Measurements from ENCODE around the gene SPINK14. TPM values are rescaled to one million over a fixed set of nuclear protein-coding genes. Genes with fewer than 3 reads are reported as not detected.

SPINK14 gene
- total RNA-seq, 1 experiment from 2014 or later = not detected

DNA sequence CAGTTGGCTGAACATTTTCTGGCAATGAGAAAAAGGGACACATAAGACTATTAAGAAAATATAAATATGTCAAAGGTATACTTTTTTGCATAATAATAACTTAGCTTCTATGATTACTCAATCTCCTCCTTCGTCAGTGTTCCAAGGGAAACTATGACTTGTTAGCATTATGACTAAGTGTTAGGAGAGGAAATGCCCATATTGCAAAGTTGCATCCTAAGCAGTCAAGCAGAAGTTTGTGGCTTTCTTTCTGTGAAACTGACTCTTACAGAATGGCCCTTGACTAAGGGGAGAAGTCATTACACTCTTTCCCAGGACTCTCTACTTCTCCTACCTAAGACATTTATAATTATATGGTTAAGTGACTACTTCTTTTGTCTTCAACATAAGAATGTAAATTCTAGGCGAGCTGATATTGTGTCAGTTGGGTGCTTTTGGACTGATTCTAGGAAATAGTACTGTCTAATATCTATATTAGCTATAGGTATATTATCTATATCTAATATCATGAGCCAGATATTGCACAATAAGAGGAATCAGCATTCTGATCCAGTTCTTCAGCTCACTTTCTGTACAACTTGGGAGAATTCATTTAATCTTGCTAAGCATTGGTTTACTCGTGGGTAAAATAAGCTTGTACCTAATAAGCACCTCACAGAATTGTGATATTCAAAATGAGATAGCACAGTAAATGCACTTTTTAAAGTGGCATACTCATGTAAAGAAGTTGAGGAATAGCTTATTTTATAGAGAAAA is 18.1 kb downstream of the SPINK14 start:
- Histone ChIP-seq H3K4me1 (ENCODE audit: insufficient read depth, low read length) (peaks cover 12% of the 10 kb centered on the region), H3K9me3 (ENCODE audit: low read length) (no peaks in the 10 kb centered on the region), H3K36me3 (ENCODE audit: low read depth, low read length) (no peaks in the 10 kb centered on the region), H3K9ac (ENCODE audit: low read length) (0 out of 2 replicates have a peak overlapping the region, but pooled peaks have one; percentile 2), H3K4me3 (ENCODE audit: low read length) (no peak overlapping the region), H3K27me3 (ENCODE audit: low read length) (no peaks in the 10 kb centered on the region), H3K9me2 (replicated peaks; ENCODE audit: low read length) (no peaks in the 10 kb centered on the region), H3K79me2 (ENCODE audit: low read length) (no peaks in the 10 kb centered on the region), H4K20me1 (ENCODE audit: low read length) (no peaks in the 10 kb centered on the region), H3F3A (ENCODE audit: low read length, unreplicated experiment) (no peaks in the 10 kb centered on the region), H3K4me2 (ENCODE audit: low read length) (peak overlapping the region; percentile 7; the same call in 1 of the 2 replicates), H3K27ac (ENCODE audit: low read length) (peak overlapping the region; percentile 50), H2AFZ (ENCODE audit: low read length) (no peak overlapping the region)
- DNase-seq (peak; percentile 90), ATAC-seq (peak; percentile 100)
- BruUV-seq (replicated peaks) = TSS peak; percentile 67
- ChIA-PET POLR2A (ENCODE audit: unreplicated experiment) (no interaction called here), CTCF (interaction anchor here (1.1 kb wide), 1 partner anchor 128 kb away, joined by 3 read pairs; no protein-coding TSS in a partner anchor)
- TF ChIP-seq EZH2phosphoT487 (IDR thresholded peaks at IDR 0.05; ENCODE audit: borderline replicate concordance, low read length) (no peak), EZH2 (IDR thresholded peaks at IDR 0.05; ENCODE audit: low read length, unreplicated experiment) (no peak)
- TF ChIP-seq, protein P1, sequence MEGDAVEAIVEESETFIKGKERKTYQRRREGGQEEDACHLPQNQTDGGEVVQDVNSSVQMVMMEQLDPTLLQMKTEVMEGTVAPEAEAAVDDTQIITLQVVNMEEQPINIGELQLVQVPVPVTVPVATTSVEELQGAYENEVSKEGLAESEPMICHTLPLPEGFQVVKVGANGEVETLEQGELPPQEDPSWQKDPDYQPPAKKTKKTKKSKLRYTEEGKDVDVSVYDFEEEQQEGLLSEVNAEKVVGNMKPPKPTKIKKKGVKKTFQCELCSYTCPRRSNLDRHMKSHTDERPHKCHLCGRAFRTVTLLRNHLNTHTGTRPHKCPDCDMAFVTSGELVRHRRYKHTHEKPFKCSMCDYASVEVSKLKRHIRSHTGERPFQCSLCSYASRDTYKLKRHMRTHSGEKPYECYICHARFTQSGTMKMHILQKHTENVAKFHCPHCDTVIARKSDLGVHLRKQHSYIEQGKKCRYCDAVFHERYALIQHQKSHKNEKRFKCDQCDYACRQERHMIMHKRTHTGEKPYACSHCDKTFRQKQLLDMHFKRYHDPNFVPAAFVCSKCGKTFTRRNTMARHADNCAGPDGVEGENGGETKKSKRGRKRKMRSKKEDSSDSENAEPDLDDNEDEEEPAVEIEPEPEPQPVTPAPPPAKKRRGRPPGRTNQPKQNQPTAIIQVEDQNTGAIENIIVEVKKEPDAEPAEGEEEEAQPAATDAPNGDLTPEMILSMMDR (conservative IDR thresholded peaks at IDR 0.05; ENCODE audit: low read depth, low read length) = no peak
- intact Hi-C loops (cut with micrococcal nuclease) = loop anchor here (1.0 to 5.0 kb wide), 2 partner anchors 38 to 81 kb away; partner anchors contain the start of gene SPINK13

DNA sequence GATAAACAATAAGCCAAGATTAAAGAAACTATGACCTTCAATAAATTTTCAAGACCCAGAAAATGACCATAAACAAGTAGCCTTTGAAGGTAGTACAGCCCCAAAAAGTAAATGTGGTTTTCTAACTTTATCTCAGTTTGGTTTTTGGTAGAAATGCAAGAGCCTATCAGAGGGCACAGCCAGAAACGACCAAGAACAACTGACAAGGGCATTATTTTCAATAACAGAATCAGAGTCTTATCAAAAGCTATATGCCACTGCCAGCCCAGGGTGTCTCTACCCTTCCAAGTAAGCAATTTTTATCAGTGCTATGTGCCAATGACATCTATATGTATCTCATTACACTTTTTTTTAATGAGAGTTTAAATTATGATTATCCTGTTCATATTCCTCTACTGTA is 22.7 kb downstream of the SPINK14 start:
- Histone ChIP-seq H3F3A (ENCODE audit: low read length, unreplicated experiment) (no peaks in the 10 kb centered on the region), H3K36me3 (ENCODE audit: low read depth, low read length) (no peaks in the 10 kb centered on the region), H3K27me3 (ENCODE audit: low read length) (no peaks in the 10 kb centered on the region), H3K4me3 (ENCODE audit: low read length) (no peak overlapping the region), H2AFZ (ENCODE audit: low read length) (no peak overlapping the region), H3K9ac (ENCODE audit: low read length) (no peak overlapping the region), H3K4me1 (ENCODE audit: insufficient read depth, low read length) (peaks cover 16% of the 10 kb centered on the region), H3K4me2 (ENCODE audit: low read length) (no peak overlapping the region), H3K79me2 (ENCODE audit: low read length) (no peaks in the 10 kb centered on the region), H3K9me2 (replicated peaks; ENCODE audit: low read length) (no peaks in the 10 kb centered on the region), H4K20me1 (ENCODE audit: low read length) (no peaks in the 10 kb centered on the region), H3K9me3 (ENCODE audit: low read length) (no peaks in the 10 kb centered on the region), H3K27ac (ENCODE audit: low read length) (no peak overlapping the region)
- CTCF ChIA-PET = interaction anchor here (0.7 kb wide), 1 partner anchor 93 kb away, joined by 3 read pairs; no protein-coding TSS in a partner anchor
- DNase-seq (no peak), ATAC-seq (no peak)
- TF ChIP-seq EZH2phosphoT487 (IDR thresholded peaks at IDR 0.05; ENCODE audit: borderline replicate concordance, low read length) = no peak
- no peak for TF ChIP-seq EZH2 (IDR thresholded peaks at IDR 0.05; ENCODE audit: low read length, unreplicated experiment)
- TF ChIP-seq, protein P1 (conservative IDR thresholded peaks at IDR 0.05; ENCODE audit: low read depth, low read length) = no peak
- POLR2A ChIA-PET (ENCODE audit: unreplicated experiment) = interaction anchor here (0.7 kb wide), 1 partner anchor 17 kb away, joined by 5 read pairs; no protein-coding TSS in a partner anchor
- intact Hi-C loops (cut with micrococcal nuclease) = no loop called here
- BruUV-seq (replicated peaks) = no TSS peak

GRCh38 chr5:148193202-148193601 is 24.9 kb downstream of the SPINK14 start:
- H3K79me2 ChIP-seq (ENCODE audit: low read length) = no peaks in the 10 kb centered on the region
- ChIA-PET CTCF (interaction anchor here (0.7 kb wide), 1 partner anchor 65 kb away, joined by 5 read pairs; no protein-coding TSS in a partner anchor), POLR2A (ENCODE audit: unreplicated experiment) (no interaction called here)
- no peaks in the 10 kb centered on the region for H3K27me3 ChIP-seq (ENCODE audit: low read length)
- H3F3A ChIP-seq (ENCODE audit: low read length, unreplicated experiment) = no peaks in the 10 kb centered on the region
- H3K9me3 ChIP-seq (ENCODE audit: low read length) = no peaks in the 10 kb centered on the region
- no peak for TF ChIP-seq EZH2phosphoT487 (IDR thresholded peaks at IDR 0.05; ENCODE audit: borderline replicate concordance, low read length)
- TF ChIP-seq, protein P1 (conservative IDR thresholded peaks at IDR 0.05; ENCODE audit: low read depth, low read length) = no peak
- no peak for TF ChIP-seq EZH2 (IDR thresholded peaks at IDR 0.05; ENCODE audit: low read length, unreplicated experiment)
- no peak for DNase-seq
- H3K36me3 ChIP-seq (ENCODE audit: low read depth, low read length) = no peaks in the 10 kb centered on the region
- H3K27ac ChIP-seq (ENCODE audit: low read length) = no peak overlapping the region
- H3K4me1 ChIP-seq (ENCODE audit: insufficient read depth, low read length) = peaks cover 7% of the 10 kb centered on the region; the same call in 1 of the 2 replicates
- H3K4me2 ChIP-seq (ENCODE audit: low read length) = no peak overlapping the region
- H4K20me1 ChIP-seq (ENCODE audit: low read length) = no peaks in the 10 kb centered on the region
- BruUV-seq (replicated peaks) = no TSS peak
- H3K9ac ChIP-seq (ENCODE audit: low read length) = no peak overlapping the region
- no peak overlapping the region for H2AFZ ChIP-seq (ENCODE audit: low read length)
- no peaks in the 10 kb centered on the region for H3K9me2 ChIP-seq (replicated peaks; ENCODE audit: low read length)
- intact Hi-C loops (cut with micrococcal nuclease) = no loop called here
- ATAC-seq = peak; percentile 48; the same call in 1 of the 2 replicates
- H3K4me3 ChIP-seq (ENCODE audit: low read length) = no peak overlapping the region

All from PC-3 (cell line).